Central memory CD8-positive, alpha-beta T cell (primary cell): ENCODE data around the gene CDK8.

Experiments
- ATAC-seq: fragments of 150-1000 bp; cut with Tn5 transposase; replicated peaks from 2 replicates; pipeline ENCODE4 v1.10.0; 2022; ENCODE audit warnings: mild to moderate bottlenecking, moderate FRiP score, moderate number of reproducible peaks; ENCODE audit not compliant: poor library complexity, severe bottlenecking; ENCODE audit errors: extremely low read depth
- DNase-seq, 2 donors: peaks; one replicate each; pipeline ENCODE4 v3.0.0; 2021; ENCODE audit warnings: low spot score in 2 of 2
- H3K27ac Mint-ChIP-seq: one replicate; pipeline ENCODE4 v1.8.0; 2022; ENCODE audit warnings: low read depth, mild to moderate bottlenecking, moderate library complexity, mixed read lengths
- H3K27me3 Mint-ChIP-seq: one replicate; pipeline ENCODE4 v1.8.0; 2022; ENCODE audit warnings: mixed read lengths
- H3K36me3 Mint-ChIP-seq: one replicate; pipeline ENCODE4 v1.8.0; 2022; ENCODE audit warnings: mild to moderate bottlenecking, moderate library complexity, mixed read lengths; ENCODE audit not compliant: insufficient read depth
- H3K4me1 Mint-ChIP-seq: one replicate; pipeline ENCODE4 v1.8.0; 2022; ENCODE audit warnings: mixed read lengths
- H3K4me3 Mint-ChIP-seq: one replicate; pipeline ENCODE4 v1.8.0; 2022; ENCODE audit warnings: mild to moderate bottlenecking, moderate library complexity, mixed read lengths
- H3K9me3 Mint-ChIP-seq: one replicate; pipeline ENCODE4 v1.8.0; 2022; ENCODE audit warnings: mixed read lengths

CDK8 gene

DNA sequence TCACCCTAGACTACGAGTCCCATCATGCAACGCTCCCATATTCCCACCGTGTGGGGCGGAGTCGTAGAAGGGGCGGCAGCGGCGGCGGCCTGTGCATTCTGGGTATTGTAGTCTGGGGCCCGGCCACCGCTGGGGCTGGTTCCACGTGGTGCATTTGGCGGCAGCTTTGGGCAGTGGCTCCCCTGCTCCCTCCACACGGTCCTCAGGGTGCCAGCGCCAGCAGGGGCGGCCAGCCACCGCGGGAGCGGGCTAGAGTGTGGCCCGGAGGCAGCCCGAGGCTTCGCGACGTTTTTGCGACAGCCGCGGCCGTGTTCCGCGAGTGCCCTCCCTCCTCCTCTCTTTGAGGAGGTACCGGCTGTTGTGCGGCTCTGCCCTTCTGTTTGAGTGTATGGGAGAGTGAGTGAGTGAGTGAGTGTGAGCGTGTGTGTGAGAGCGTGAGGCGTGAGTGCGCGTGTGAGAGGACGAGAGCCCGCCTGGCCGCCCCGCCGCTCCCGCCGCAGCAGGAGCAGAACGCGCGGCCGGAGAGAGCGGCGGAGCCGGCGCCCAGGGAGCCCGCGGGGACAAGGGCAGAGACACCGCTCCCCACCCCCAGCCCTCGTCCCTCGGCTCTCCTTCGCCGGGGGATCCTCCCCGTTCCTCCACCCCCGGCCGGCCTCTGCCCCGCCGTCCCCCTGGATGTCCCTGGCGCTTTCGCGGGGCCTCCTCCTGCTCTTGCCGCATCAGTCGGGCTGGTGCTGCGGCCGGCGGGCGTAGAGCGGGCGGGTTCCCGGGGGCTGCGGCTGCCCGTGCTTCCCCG, at the start of gene CDK8:
Gene CDK8 (plus strand): TSS at position 343 of the 796 bp plus-strand sequence. CDS start 513 bp downstream, outside the sequence.
- no peaks in the 10 kb centered on the region for H3K27me3 Mint-ChIP-seq
- H3K4me1 Mint-ChIP-seq: peaks cover 36% of the 10 kb centered on the region
- peaks cover 9% of the 10 kb centered on the region for H3K36me3 Mint-ChIP-seq
- no peaks in the 10 kb centered on the region for H3K9me3 Mint-ChIP-seq
- DNase-seq (peak; percentile 79 to 86), ATAC-seq (peak; percentile 85)
- peak within 1 kb of the TSS; percentile 79 for H3K27ac Mint-ChIP-seq
- peak within 1 kb of the TSS; percentile 85 for H3K4me3 Mint-ChIP-seq

DNA sequence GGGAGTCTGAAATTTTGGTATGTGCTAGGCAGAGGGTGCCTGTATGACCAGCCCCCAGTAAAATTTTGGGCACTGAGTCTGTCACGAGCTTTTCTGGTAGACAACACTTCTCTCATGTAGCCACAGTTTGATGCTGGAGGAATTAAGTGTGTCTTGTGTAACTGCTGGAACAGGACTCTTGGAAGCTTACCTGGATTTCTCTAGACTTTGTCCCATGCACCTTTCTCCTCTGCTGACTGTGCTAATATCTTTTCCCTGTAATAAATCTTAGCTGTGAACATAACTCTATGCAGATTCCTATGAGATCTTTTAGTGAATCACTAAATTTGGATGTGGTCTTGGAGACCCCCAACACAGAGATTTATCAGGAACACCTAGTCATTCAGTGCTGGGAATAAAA, 45.6 kb upstream of the CDK8 start:
- peaks cover 19% of the 10 kb centered on the region for H3K4me1 Mint-ChIP-seq
- H3K9me3 Mint-ChIP-seq: no peaks in the 10 kb centered on the region
- ATAC-seq (no peak), DNase-seq (no peak)
- no peak overlapping the region for H3K4me3 Mint-ChIP-seq
- no peak overlapping the region for H3K27ac Mint-ChIP-seq
- peaks cover 28% of the 10 kb centered on the region for H3K36me3 Mint-ChIP-seq
- no peaks in the 10 kb centered on the region for H3K27me3 Mint-ChIP-seq

DNA sequence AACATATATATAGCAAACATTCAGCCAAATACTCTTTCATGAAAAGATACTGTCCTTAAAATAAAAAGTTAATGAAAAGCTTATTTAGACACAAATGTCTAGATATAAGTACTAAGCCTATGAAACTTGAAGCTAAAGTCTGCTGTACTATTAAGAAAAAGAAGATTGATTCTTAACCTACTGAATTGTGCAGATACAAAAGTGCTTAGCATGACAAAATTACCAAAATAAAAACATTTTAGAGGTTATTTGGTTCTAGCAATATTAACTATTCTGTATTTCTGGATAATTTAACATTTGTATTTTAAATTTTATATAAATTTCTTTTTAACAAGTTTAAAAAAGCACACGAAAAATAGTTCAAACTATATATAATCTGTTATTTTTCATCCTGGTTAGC, 40.6 kb upstream of the CDK8 start:
- H3K4me1 Mint-ChIP-seq: peaks cover 28% of the 10 kb centered on the region
- H3K36me3 Mint-ChIP-seq: peaks cover 53% of the 10 kb centered on the region
- H3K9me3 Mint-ChIP-seq: no peaks in the 10 kb centered on the region
- no peak overlapping the region for H3K27ac Mint-ChIP-seq
- DNase-seq (no peak), ATAC-seq (no peak)
- no peak overlapping the region for H3K4me3 Mint-ChIP-seq
- H3K27me3 Mint-ChIP-seq: no peaks in the 10 kb centered on the region

DNA sequence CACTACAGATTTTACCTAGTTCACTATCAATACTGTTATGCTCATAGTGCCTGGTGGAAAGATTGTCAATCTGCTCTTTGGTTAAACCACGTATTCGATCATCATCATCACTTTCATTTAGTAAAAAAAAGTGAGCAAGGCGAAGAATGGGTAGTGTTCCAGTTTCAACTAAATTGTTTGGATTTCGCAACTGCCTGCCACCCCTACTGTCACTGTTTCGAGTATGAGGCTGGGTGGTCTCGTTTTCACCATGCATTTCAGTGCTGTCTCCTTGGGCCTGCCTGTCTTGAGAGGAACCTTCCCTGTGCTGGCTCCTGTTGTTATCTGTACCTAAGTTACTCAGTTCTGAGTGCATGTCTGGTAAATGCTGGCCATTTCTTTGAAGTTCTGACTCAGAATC, 39.9 kb upstream of the CDK8 start:
- Mint-ChIP-seq H3K4me1 (peaks cover 28% of the 10 kb centered on the region), H3K27me3 (no peaks in the 10 kb centered on the region), H3K4me3 (no peak overlapping the region), H3K9me3 (no peaks in the 10 kb centered on the region), H3K36me3 (peaks cover 55% of the 10 kb centered on the region), H3K27ac (no peak overlapping the region)
- ATAC-seq: no peak
- no peak for DNase-seq

DNA sequence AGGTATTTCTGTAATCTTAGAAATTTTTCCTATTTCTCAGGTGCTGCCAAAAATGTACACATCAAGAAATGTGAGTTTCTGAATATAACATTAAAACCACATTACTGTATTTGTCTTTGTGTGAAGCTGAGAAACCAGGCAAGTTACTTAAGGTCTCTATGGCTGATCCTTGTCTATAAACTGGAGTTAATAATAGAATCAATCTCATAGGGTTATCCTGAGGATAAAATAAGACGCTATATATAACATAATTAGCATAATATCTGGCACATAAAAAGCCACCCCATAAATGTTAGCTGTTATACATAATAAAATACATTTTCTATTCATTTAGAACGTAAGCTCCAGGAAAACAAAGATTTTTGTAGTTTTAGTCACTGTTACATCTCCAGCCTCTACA, 37.9 kb upstream of the CDK8 start:
- Mint-ChIP-seq H3K4me3 (no peak overlapping the region), H3K27ac (no peak overlapping the region), H3K4me1 (peaks cover 33% of the 10 kb centered on the region), H3K36me3 (peaks cover 59% of the 10 kb centered on the region), H3K9me3 (no peaks in the 10 kb centered on the region), H3K27me3 (no peaks in the 10 kb centered on the region)
- no peak for ATAC-seq
- no peak for DNase-seq

DNA sequence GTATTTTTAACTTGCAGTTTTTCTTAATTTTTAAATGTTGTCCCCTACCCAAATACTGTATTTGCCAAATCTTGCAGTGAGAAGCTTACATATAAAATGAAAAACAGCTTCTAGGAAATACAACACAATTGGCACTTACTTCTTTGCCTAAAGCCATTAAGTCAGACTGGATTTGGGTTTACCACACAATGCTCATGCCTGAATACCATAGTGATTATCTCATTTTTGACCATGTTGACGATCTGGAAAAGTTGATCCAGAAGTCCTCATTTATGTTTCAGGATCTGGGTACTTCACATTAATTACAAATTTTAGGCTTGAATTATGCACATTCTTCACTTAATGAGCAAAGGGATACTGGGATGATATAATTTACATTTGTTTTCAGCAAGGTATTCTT, 34.2 kb upstream of the CDK8 start:
- peaks cover 39% of the 10 kb centered on the region for H3K4me1 Mint-ChIP-seq
- H3K36me3 Mint-ChIP-seq: peaks cover 57% of the 10 kb centered on the region
- H3K27ac Mint-ChIP-seq: no peak overlapping the region
- H3K4me3 Mint-ChIP-seq: peak overlapping the region; percentile 36
- H3K9me3 Mint-ChIP-seq: no peaks in the 10 kb centered on the region
- no peaks in the 10 kb centered on the region for H3K27me3 Mint-ChIP-seq
- no peak for ATAC-seq
- no peak for DNase-seq

GRCh38 chr13:26220575-26220974, 33.4 kb upstream of the CDK8 start:
- Mint-ChIP-seq H3K4me3 (peak overlapping the region; percentile 98), H3K4me1 (peaks cover 32% of the 10 kb centered on the region), H3K9me3 (no peaks in the 10 kb centered on the region), H3K27ac (no peak overlapping the region), H3K36me3 (peaks cover 49% of the 10 kb centered on the region), H3K27me3 (no peaks in the 10 kb centered on the region)
- no peak for DNase-seq
- no peak for ATAC-seq

GRCh38 chr13:26221399-26221720, 32.6 kb upstream of the CDK8 start:
- ATAC-seq (peak; percentile 4), DNase-seq (no peak)
- no peaks in the 10 kb centered on the region for H3K27me3 Mint-ChIP-seq
- H3K9me3 Mint-ChIP-seq: no peaks in the 10 kb centered on the region
- peaks cover 45% of the 10 kb centered on the region for H3K36me3 Mint-ChIP-seq
- peak overlapping the region; percentile 97 for H3K27ac Mint-ChIP-seq
- peak overlapping the region; percentile 98 for H3K4me3 Mint-ChIP-seq
- H3K4me1 Mint-ChIP-seq: peaks cover 32% of the 10 kb centered on the region

DNA sequence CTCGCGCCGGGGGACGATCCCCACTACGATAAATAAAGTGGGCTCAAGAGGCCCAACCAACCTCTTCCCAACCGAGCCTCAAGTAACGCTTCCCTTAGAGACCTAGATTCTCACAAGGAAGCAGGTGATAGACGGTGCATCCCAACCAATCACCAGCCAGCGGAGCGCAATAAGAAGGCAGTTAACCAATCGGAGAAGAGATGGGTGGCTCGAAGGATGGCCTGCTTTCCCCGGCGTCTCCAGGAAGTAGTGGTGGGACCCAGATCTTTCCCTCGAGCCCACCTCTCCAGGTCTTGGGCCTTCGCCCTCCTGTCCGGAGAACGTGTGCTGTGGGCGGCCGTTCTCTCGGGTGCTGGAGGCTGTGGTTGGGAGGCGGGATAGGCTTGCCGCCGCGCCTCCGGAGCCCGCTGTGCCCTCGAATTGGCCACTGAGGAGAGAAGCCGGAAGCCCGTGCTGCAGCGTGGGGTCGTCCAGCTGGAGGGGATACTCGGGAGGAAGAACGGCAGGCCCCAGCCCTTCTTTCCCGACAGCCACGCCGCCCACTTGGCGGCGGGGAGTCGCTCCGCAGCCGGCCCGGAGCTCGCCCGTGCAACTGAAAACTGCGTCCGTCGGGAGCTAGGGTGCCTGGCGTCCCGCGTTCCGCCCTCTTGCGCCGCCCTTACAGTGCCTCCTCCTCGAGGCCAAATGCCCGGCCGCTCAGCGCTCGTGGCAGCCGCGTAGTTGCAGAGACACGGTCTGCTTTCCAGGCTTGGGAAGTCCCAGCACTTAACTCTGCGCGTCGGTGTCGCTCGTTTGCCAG, 32.0 kb upstream of the CDK8 start, which contains the start of gene RNF6:
Gene RNF6 (minus strand): TSS at position 594 of the 799 bp plus-strand sequence. CDS start 2,665 bp downstream, outside the sequence.
- Mint-ChIP-seq H3K4me1 (peaks cover 32% of the 10 kb centered on the region), H3K27me3 (no peaks in the 10 kb centered on the region), H3K4me3 (peak within 1 kb of the TSS; percentile 98), H3K27ac (peak within 1 kb of the TSS; percentile 97), H3K9me3 (no peaks in the 10 kb centered on the region), H3K36me3 (peaks cover 40% of the 10 kb centered on the region)
- peak; percentile 85 to 90 for DNase-seq
- peak; percentile 96 for ATAC-seq

- Mint-ChIP-seq H3K27me3 (no peaks in the 10 kb centered on the region), H3K4me3 (peak overlapping the region; percentile 98), H3K4me1 (peaks cover 32% of the 10 kb centered on the region), H3K27ac (peak overlapping the region; percentile 97), H3K9me3 (no peaks in the 10 kb centered on the region), H3K36me3 (peaks cover 35% of the 10 kb centered on the region)
- peak; percentile 61 for ATAC-seq
- DNase-seq: no peak
These were observed 31.3 kb upstream of the CDK8 start for GRCh38 chr13:26222520-26223046.

DNA sequence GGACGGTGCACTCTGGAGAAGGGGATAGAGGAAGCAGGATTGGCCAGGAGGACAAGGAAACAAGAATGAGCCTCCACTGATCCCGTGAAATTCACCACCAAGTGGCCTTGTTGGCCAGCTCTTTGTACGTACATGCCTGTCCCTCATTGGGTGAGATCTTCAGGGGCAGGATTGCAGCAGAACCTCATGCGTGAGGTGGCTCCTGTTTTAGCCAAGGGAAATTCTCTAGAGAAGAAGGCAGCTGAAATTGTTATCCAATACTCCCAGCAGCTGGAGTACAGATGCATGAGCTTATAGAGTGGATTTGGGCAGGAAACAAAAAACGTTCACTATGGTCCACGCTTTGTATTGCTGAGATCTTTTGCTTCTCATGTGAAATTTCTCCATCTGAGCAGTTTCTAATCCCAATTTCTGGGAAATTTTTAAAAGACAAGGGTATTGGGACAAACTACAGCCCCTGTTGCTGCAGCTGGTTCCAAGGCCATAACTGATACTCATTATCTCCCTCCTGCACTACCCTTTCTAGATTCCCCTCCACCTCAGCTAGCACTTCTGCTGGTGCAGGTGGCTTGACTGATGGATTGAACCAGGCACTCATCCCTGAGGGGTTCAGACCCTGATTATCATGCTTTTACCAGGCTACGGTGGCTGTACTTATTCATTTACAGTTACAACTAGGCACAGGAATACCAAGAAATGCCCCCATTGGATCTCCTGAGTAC, 27.9 kb upstream of the CDK8 start:
- Mint-ChIP-seq H3K27ac (no peak overlapping the region), H3K36me3 (peaks cover 21% of the 10 kb centered on the region), H3K4me1 (peaks cover 21% of the 10 kb centered on the region), H3K9me3 (no peaks in the 10 kb centered on the region), H3K4me3 (no peak overlapping the region), H3K27me3 (no peaks in the 10 kb centered on the region)
- DNase-seq: no peak
- ATAC-seq: no peak

- no peak overlapping the region for H3K4me3 Mint-ChIP-seq
- H3K9me3 Mint-ChIP-seq: no peaks in the 10 kb centered on the region
- DNase-seq (no peak), ATAC-seq (no peak)
- H3K27ac Mint-ChIP-seq: no peak overlapping the region
- no peaks in the 10 kb centered on the region for H3K27me3 Mint-ChIP-seq
- H3K36me3 Mint-ChIP-seq: peaks cover 8% of the 10 kb centered on the region
- peaks cover 12% of the 10 kb centered on the region for H3K4me1 Mint-ChIP-seq
These were observed 26.6 kb upstream of the CDK8 start for GRCh38 chr13:26227166-26227971.
